Cerebellar cortex (tissue), 1 donor: ENCODE data around the gene TOR4A.

Source experiments
- DNase-seq: peaks from one replicate; pipeline ENCODE4 v3.0.0-alpha.2; 2015; ENCODE audit warnings: low spot score

Gene TOR4A

GRCh38 chr9:137277329-137278041 lies at the start of gene TOR4A:
TSS of gene TOR4A (plus strand) at chr9:137277726. CDS start at chr9:137278690, 964 bp downstream.
- DNase-seq, result peak; percentile 67

DNA sequence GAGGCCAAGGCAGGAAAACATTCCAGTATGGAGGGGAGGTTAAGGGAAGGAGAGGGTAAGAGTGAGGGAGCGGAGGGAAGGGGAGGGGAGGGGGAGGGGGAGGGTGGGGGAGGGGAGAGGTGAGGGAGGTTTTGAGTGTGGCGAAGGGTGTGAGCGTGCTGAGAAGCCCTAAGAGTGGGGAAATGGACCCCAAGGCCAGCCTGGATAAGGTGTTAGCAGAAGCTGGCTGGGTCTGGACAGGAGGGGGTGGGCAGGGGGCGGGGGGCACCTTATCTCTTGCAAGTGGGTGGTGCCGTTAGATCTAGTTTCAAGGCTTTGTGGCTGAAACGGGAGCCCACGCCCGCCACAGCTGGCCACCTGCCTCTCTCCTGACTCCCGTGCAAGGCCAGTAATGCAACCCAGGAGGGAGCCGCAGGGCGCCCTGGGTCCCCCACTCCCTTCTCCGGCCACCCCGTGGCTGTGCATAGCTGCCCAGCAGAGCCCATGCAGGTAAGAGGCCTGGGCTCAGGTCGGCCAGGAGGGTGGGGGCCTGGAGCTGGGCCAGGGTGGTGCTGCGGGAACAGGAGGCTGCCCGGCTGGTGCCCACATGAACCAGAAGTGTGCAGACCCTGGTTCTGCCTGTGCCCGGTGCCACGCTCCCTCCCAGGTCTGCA lies 49.5 kb upstream of the TOR4A start:
- no peak for DNase-seq

DNA sequence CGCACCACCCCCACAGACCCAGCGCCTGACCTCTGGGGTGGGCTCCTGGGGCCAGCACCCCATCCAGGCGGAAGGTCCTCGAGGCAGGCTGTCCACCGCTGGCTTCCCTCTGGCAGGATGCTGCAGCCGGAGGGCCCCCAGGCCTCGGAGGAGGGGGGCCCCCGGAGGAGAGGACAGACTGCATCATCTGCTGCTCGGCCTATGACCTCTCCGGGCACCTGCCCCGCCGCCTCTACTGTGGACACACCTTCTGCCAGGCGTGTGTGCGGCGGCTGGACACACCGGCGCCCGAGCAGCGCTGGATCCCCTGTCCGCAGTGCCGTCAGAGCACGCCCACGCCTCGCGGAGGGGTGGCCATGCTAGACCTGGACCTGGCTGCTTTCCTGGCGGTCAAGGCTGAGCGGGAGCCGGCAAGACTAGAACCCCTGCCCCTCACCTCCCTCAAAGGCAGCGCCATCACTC lies 49.0 kb upstream of the TOR4A start:
- DNase-seq, result no peak

GRCh38 chr9:137228968-137229896 lies 48.3 kb upstream of the TOR4A start:
- DNase-seq, result no peak

DNA sequence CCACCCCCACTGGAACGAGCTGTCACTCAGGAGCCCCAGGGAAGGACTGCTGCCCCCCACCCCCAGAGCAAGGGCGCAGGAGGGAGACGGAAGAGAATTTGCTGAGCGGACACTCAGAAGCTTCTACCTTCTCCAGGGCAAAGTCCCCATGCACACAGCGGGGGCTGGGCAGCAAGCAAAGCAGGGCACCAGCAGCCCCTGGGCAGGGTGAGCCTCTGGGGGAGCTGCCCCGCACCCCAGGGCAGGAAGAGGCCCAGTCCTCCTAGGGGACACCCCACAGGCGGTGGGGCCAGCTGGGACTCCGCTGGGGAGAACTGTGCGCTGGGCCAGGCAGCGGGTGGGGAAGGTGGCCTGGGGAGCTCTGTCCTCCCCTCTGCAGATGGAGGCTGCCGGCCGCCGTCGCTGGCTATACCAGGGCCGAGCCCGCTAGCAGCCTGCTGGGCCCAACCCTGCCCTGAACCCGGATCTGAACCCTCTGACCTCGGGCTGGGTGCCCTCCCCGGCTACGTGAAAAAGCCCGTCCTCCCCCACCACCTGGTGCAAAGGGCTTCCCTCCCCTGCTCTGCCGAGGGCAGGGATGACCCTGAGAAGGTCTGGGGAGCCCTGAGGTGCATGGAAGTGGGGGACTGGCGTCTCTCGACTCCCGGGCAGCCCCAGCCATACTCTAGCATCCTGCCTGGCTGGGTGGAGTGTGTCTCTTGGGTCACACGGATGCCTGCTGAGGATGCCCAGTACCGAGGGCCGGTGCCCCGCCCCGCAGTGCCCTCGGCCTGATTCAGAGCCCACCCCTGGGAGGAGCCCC lies 47.4 kb upstream of the TOR4A start:
- DNase-seq, result no peak

DNA sequence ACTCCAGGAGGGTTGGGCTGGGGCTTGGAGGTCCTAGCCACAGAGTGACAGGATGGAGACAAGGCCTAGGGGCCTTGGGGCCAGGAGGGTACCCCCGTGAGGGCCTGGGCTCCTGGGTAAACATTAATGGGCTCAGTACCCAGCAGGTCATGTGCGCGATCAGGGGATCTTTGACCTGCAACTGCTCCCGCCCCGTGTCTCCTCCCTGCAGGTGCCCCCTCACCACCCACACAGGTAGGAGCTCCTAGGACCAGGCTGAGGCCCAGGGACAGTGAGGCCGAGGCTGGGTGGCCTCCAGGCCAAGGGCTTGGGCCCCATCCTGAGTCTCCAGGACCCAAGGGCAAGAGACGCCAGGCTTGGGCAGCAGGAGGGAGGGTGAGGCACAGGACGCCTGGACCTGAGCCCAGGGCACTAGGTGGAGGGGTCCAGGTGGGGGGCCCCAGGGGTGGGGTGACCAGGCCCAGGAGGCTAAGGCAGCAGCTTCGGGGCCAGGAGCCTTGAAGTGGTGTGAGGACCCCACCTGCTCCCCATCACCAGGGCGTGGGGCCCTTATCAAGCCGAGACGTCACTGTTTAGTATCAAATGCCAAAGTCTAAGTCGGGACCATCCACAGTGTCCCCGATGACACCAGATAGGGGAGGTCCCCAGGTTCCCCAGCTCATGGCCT lies 46.7 kb upstream of the TOR4A start, which contains the start of gene SLC34A3:
TSS of gene SLC34A3 (plus strand) at position 197 of the 667 bp plus-strand sequence. CDS start 802 bp downstream, outside the sequence.
- DNase-seq, result no peak

DNA sequence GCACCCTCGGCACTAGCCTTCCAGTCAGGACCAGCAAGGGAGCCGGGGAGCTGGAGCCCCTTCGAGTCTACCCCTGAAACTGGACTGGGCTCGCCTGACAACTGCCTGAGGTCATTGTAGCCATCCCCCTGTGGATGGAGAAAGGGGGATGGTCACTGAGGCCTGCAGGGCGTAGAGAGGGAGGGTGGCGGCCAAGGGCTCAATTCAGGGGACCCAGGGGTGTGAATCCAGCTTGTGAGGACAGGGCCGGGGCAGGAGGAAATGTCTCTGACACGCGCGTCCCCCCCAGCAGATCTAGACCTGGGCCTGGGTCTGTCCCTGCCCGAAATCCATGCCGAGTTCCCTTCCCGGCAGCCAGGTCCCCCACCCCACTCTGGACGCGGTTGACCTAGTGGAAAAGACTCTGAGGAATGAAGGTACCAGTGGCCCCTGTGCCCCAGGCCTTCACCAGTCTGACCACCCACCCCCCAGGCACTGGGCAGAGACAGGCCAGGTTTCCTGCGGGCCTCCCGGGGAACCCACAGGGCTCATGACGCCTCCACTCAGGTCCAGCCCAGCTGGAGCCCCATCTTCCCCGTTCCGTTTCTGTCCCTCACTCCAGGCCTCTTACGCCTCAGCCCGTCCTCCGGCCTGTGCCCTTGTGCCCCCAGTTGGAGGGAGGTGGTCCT lies 46.0 kb upstream of the TOR4A start:
- no peak for DNase-seq

- DNase-seq, result no peak
Observed at GRCh38 chr9:137232101-137232500, 45.4 kb upstream of the TOR4A start.

- no peak for DNase-seq
Observed at GRCh38 chr9:137232510-137232909, 45.0 kb upstream of the TOR4A start.

DNA sequence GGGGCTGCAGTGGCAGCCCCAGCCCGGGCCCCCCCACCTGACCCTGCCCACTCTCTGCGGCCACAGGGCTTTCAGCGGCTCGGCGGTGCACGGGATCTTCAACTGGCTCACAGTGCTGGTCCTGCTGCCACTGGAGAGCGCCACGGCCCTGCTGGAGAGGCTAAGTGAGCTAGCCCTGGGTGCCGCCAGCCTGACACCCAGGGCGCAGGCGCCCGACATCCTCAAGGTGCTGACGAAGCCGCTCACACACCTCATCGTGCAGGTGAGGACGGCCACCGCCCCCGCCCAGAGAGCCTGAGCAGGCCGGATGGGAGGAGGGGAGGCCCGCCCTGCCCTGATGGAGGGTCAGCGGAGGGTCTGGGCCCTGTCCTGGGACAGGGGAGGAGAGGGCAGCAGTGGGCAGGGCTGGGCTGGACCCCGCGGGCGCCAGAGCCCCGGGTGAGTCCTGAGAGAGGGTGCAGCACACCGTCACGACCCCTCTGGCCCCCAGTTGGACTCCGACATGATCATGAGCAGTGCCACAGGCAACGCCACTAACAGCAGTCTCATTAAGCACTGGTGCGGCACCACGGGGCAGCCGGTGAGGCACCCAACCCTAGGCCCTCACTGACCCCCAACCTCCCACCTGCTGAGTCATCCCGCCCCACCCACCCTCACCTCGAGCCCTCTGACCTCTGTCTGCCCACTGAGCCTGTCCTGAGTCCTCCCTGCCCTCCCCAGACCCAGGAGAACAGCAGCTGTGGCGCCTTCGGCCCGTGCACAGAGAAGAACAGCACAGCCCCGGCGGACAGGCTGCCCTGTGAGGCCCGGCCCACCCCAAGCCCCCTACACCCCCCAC lies 44.2 kb upstream of the TOR4A start:
- no peak for DNase-seq

DNA sequence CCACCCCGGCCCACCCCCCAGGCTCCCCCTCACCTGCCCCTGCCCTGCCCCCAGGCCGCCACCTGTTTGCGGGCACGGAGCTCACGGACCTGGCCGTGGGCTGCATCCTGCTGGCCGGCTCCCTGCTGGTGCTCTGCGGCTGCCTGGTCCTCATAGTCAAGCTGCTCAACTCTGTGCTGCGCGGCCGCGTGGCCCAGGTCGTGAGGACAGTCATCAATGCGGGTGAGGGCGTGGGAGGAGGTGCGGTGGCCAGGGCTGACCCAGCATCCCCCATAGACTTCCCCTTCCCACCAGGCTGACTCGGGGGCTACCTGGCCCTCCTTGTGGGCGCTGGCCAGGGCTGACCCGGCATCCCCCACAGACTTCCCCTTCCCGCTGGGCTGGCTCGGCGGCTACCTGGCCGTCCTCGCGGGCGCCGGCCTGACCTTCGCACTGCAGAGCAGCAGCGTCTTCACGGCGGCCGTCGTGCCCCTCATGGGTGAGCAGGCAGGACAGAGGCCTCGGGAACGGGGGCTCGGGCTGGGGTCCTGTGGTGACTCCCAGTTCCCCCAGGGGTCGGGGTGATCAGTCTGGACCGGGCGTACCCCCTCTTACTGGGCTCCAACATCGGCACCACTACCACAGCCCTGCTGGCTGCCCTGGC lies 43.4 kb upstream of the TOR4A start:
- no peak for DNase-seq

GRCh38 chr9:137234758-137235423 lies 42.6 kb upstream of the TOR4A start:
- no peak for DNase-seq

DNA sequence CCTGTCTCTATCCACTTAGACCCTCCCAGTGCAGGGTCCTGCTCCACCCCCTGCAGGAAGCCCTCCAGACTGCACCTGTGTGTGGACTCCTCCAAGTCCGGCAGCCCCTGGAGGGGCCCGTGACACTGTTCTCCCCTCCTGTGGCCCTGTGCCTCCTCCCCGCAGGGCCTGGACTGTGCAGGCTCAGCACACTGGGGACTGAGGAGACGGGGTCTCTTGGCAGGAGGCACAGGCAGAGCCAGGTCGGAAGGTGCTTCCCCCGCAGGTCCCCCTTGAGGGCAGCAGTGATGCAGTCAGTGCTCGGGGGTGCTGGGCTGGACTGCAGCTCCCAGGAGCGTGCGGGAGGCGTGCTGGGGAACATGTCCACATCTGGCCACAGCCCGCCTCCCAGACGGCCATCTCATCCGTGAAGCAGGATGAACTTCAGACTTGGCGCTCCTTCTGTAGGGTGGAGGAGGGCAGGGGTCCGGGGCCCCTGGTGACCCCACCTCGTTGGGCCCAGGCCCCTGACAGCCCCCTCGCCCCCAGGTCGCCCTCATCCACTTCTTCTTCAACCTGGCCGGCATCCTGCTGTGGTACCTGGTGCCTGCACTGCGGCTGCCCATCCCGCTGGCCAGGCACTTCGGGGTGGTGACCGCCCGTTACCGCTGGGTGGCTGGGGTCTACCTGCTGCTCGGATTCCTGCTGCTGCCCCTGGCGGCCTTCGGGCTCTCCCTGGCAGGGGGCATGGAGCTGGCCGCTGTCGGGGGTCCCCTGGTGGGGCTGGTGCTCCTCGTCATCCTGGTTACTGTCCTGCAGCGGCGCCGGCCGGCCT lies 41.9 kb upstream of the TOR4A start:
- DNase-seq, result no peak

- DNase-seq, result peak; percentile 77
Observed at GRCh38 chr9:137236238-137236935, 41.1 kb upstream of the TOR4A start.

DNA sequence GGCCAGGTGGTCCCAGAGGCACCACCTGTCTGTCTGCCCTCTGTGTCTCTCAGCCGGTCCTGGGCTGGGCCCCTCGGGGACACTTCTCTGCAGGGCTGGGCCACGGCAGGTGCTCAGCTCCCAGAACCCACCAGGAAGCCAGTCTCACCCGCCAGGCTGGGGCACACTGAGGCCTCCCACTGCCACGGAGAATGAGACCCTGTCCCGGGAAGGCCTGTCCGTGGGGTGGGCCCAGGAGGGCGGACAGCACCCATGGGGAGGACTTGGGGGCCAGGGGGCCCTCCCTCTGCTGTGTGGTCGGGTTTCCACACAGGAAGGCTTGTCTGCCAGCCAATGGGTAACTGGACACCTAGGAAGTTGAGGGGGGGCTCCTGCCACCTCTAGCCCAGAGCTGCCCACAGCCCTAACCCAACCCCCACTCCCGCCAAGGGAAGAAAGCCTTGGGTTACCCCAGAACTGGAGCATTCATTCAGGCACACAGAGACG lies 40.5 kb upstream of the TOR4A start:
- no peak for DNase-seq
